HEK293 (cell line): ENCODE results near the gene WDR76.

Experiments
- CTCF ChIA-PET: fragments of 350-600 bp; formaldehyde crosslinking; extraction: SDS; loops from one replicate; lab custom pipeline; 2021; ENCODE audit warnings: antibody characterized with exemption; lab: Yijun Ruan, JAX
- POLR2A ChIA-PET: fragments of 300-600 bp; formaldehyde crosslinking; extraction: SDS; loops from one replicate; lab custom pipeline; 2020; ENCODE audit warnings: antibody characterized with exemption, inconsistent platforms; lab: Yijun Ruan, JAX
- H3K27ac ChIP-seq: fragments of 200-500 bp; sonication (Bioruptor generic); 2 replicates; pipeline ENCODE4 v1.5.1; 2014; ENCODE audit warnings: low read depth, low read length, control low read depth, inconsistent platforms; ENCODE audit errors: extremely low read depth
- H3K36me3 ChIP-seq, 2 experiments: fragments of 200-500 bp in 1 of 2; sonication (Bioruptor generic) in 1 of 2; 1 replicate in 1 of 2; 2 replicates in 1 of 2; pipeline ENCODE4 v1.5.1; 2014 to 2017; ENCODE audit warnings: inconsistent platforms in 2 of 2, low read length in 2 of 2; ENCODE audit not compliant: control insufficient read depth in 2 of 2, insufficient read depth in 1 of 2
- H3K4me1 ChIP-seq: fragments of 200-500 bp; sonication (Bioruptor generic); 2 replicates; pipeline ENCODE4 v1.5.1; 2014; ENCODE audit warnings: mild to moderate bottlenecking, low read length, inconsistent platforms; ENCODE audit not compliant: control insufficient read depth, insufficient read depth
- H3K4me3 ChIP-seq: 2 replicates; pipeline ENCODE4 v1.5.1; 2011; ENCODE audit warnings: low read depth, mild to moderate bottlenecking, control low read depth, low read length, moderate library complexity
- H3K9me3 ChIP-seq: fragments of 200-500 bp; sonication (Bioruptor generic); 2 replicates; pipeline ENCODE4 v1.5.1; 2014; ENCODE audit warnings: low read depth, low read length, inconsistent platforms; ENCODE audit not compliant: control insufficient read depth, insufficient read depth
- IKZF3 ChIP-seq: fragments of 450-650 bp; IDR thresholded peaks from 2 replicates; pipeline ENCODE4 v1.5.0; 2018; ENCODE audit warnings: missing biosample characterization, mild to moderate bottlenecking, missing genetic modification characterization, moderate library complexity
- OSR2 ChIP-seq: fragments of 450-650 bp; formaldehyde crosslinking; IDR thresholded peaks from 2 replicates; pipeline ENCODE4 v1.5.1; 2016; ENCODE audit warnings: missing biosample characterization, missing genetic modification characterization
- REPIN1 ChIP-seq: fragments of 450-650 bp; formaldehyde crosslinking; IDR thresholded peaks from 2 replicates; pipeline ENCODE4 v1.5.1; 2017; ENCODE audit warnings: missing biosample characterization, missing genetic modification characterization, low read depth
- SCRT2 ChIP-seq: fragments of 450-650 bp; formaldehyde crosslinking; IDR thresholded peaks from 2 replicates; pipeline ENCODE4 v1.5.1; 2016; ENCODE audit warnings: missing biosample characterization, missing genetic modification characterization
- SETDB1 ChIP-seq: IDR thresholded peaks from one replicate; pipeline ENCODE4 v1.6.1; 2017; ENCODE audit warnings: mild to moderate bottlenecking, low read length, moderate library complexity, mixed read lengths; ENCODE audit not compliant: insufficient read length
- SP3 ChIP-seq: fragments of 450-650 bp; formaldehyde crosslinking; IDR thresholded peaks from 2 replicates; pipeline ENCODE4 v1.5.1; 2016; ENCODE audit warnings: missing biosample characterization, missing genetic modification characterization
- TRIM28 ChIP-seq: IDR thresholded peaks from 2 replicates; pipeline ENCODE4 v1.6.1; 2011; ENCODE audit warnings: low read length, control low read depth, borderline replicate concordance
- ZIC2 ChIP-seq: fragments of 450-650 bp; formaldehyde crosslinking; IDR thresholded peaks from 2 replicates; pipeline ENCODE4 v1.5.1; 2016; ENCODE audit warnings: missing biosample characterization, missing genetic modification characterization
- ZNF202 ChIP-seq: fragments of 450-650 bp; formaldehyde crosslinking; IDR thresholded peaks from 2 replicates; pipeline ENCODE4 v1.5.1; 2016; ENCODE audit warnings: missing biosample characterization, missing genetic modification characterization, borderline replicate concordance
- ZNF26 ChIP-seq: fragments of 450-650 bp; formaldehyde crosslinking; IDR thresholded peaks from 2 replicates; pipeline ENCODE4 v1.5.1; 2016; ENCODE audit warnings: missing biosample characterization, missing genetic modification characterization
- ZNF37A ChIP-seq: fragments of 450-650 bp; IDR thresholded peaks from 2 replicates; pipeline ENCODE4 v1.5.1; 2018; ENCODE audit warnings: missing biosample characterization, missing genetic modification characterization
- ZNF518A ChIP-seq: fragments of 450-650 bp; formaldehyde crosslinking; conservative IDR thresholded peaks from 2 replicates; pipeline ENCODE4 v1.5.1; 2016; ENCODE audit warnings: low read depth, missing biosample characterization, missing genetic modification characterization
- ZNF621 ChIP-seq: fragments of 450-650 bp; formaldehyde crosslinking; IDR thresholded peaks from 2 replicates; pipeline ENCODE4 v1.5.1; 2017; ENCODE audit warnings: missing biosample characterization, missing genetic modification characterization
- ZNF704 ChIP-seq: fragments of 450-650 bp; formaldehyde crosslinking; IDR thresholded peaks from 2 replicates; pipeline ENCODE4 v1.5.1; 2016; ENCODE audit warnings: missing biosample characterization, missing genetic modification characterization
- ZNF776 ChIP-seq: fragments of 450-650 bp; formaldehyde crosslinking; IDR thresholded peaks from 2 replicates; pipeline ENCODE4 v1.5.0; 2017; ENCODE audit warnings: missing biosample characterization, missing genetic modification characterization, borderline replicate concordance
- ZNF777 ChIP-seq: fragments of 450-650 bp; formaldehyde crosslinking; IDR thresholded peaks from 2 replicates; pipeline ENCODE4 v1.5.1; 2017; ENCODE audit warnings: missing biosample characterization, missing genetic modification characterization, borderline replicate concordance
- ZNF785 ChIP-seq: fragments of 450-650 bp; formaldehyde crosslinking; IDR thresholded peaks from 2 replicates; pipeline ENCODE4 v1.5.1; 2016; ENCODE audit warnings: missing biosample characterization, missing genetic modification characterization
- ZNF843 ChIP-seq: fragments of 450-650 bp; formaldehyde crosslinking; IDR thresholded peaks from 2 replicates; pipeline ENCODE4 v1.5.1; 2016; ENCODE audit warnings: missing biosample characterization, missing genetic modification characterization
- ZSCAN30 ChIP-seq: fragments of 450-650 bp; IDR thresholded peaks from 2 replicates; pipeline ENCODE4 v1.5.1; 2018; ENCODE audit warnings: missing biosample characterization, mild to moderate bottlenecking, missing genetic modification characterization, moderate library complexity

WDR76 gene

GRCh38 chr15:43795997-43796396 lies 30.8 kb upstream of the WDR76 start:
- Histone ChIP-seq H3K27ac (no peak overlapping the region), H3K4me3 (no peak overlapping the region)
- POLR2A ChIA-PET: interaction anchor here (1.0 to 3.0 kb wide), 2 partner anchors 9 to 28 kb away, joined by 6 to 11 read pairs; partner anchors contain the start of gene MFAP1

GRCh38 chr15:43796566-43796965 lies 30.2 kb upstream of the WDR76 start:
- ChIA-PET POLR2A (interaction anchor here (1.0 to 3.0 kb wide), 2 partner anchors 8 to 28 kb away, joined by 6 to 11 read pairs; partner anchors contain the start of gene MFAP1), CTCF (interaction anchor here (0.6 to 2.6 kb wide), 2 partner anchors 13 to 20 kb away, joined by 3 to 6 read pairs; partner anchors contain the start of gene ELL3)
- H3K27ac ChIP-seq: no peak overlapping the region
- no peaks in the 10 kb centered on the region for H3K9me3 ChIP-seq
- H3K4me1 ChIP-seq: 0 out of 2 replicates have a peak, but pooled peaks cover 3% of the 10 kb centered on the region
- H3K36me3 ChIP-seq: peaks cover 0 to 67% of the 10 kb centered on the region in 2 experiments; a peak in 1 of 3 replicates
- TF ChIP-seq ZNF843 (no peak), ZSCAN30 (tag by site-specific recombination) (no peak), OSR2 (no peak), ZNF202 (tag by site-specific recombination) (no peak), ZNF777 (tag by site-specific recombination) (no peak), ZNF776 (tag by site-specific recombination) (no peak), SETDB1 (no peak), ZNF621 (no peak), ZIC2 (tag by site-specific recombination) (no peak), SCRT2 (tag by site-specific recombination) (no peak), ZNF704 (no peak), IKZF3 (tag by site-specific recombination) (no peak), TRIM28 (no peak)
- H3K4me3 ChIP-seq: no peak overlapping the region

More at GRCh38 chr15:43795997-43796396, 30.8 kb upstream of the WDR76 start:
- TF ChIP-seq ZNF518A (tag by site-specific recombination): no peak
- no peak for TF ChIP-seq ZNF37A (tag by site-specific recombination)
- TF ChIP-seq ZNF26 (tag by site-specific recombination): no peak
- no peak for TF ChIP-seq SP3 (tag by site-specific recombination)
- TF ChIP-seq REPIN1: no peak
- TF ChIP-seq ZNF785 (tag by site-specific recombination): no peak
- no peaks in the 10 kb centered on the region for H3K9me3 ChIP-seq
- CTCF ChIA-PET: interaction anchor here (2.6 kb wide), 1 partner anchor 19 kb away, joined by 6 read pairs; the partner anchor contains the start of gene ELL3
- H3K36me3 ChIP-seq: peaks cover 0 to 62% of the 10 kb centered on the region in 2 experiments; a peak in 1 of 3 replicates
- 0 out of 2 replicates have a peak, but pooled peaks cover 3% of the 10 kb centered on the region for H3K4me1 ChIP-seq
